ENCODE data around the gene DNAAF5. TPM values are rescaled to one million over a fixed set of nuclear protein-coding genes. Genes with fewer than 3 reads are reported as not detected.

Gene DNAAF5
- total RNA-seq, 3 donors from 2014 or later, result 14.1 to 29.8 (median 23.6) TPM

DNA sequence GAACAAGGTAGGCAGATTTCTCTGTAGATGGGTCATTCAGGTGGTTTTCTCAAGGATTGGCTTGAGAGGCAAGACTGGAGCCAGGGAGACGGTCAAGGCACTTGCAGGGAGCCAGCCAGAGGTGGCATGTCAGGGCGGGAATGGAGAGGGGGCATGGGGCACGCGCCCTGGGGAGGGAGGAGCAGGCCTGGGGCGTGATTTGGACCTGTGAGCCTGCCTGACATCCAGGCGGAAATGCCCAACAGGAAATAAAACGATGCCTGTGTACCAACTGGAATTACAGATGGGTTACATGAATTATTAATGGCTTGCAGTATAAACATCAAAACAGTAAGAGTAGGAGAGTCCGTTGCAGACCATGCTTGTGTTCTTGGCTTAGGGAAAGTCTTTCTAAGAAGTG is 97.2 kb downstream of the DNAAF5 start:
- DNase-seq (ENCODE audit: low spot score in 2 of 2), result no peak
- Histone ChIP-seq H3K36me3 (no peaks in the 10 kb centered on the region), H3K9me3 (no peaks in the 10 kb centered on the region), H3K27ac (peak overlapping the region; percentile 64 to 73), H3K4me3 (no peak overlapping the region), H3K27me3 (no peaks in the 10 kb centered on the region), H3K4me1 (peaks cover 0 to 16% of the 10 kb centered on the region in 2 donors)
- intact Hi-C loops (cut with DNase I; ENCODE audit: low total_unique reads), result no loop called here
- TF ChIP-seq POLR2AphosphoS5 (IDR thresholded peaks at IDR 0.05), result no peak
- TF ChIP-seq, protein P1, sequence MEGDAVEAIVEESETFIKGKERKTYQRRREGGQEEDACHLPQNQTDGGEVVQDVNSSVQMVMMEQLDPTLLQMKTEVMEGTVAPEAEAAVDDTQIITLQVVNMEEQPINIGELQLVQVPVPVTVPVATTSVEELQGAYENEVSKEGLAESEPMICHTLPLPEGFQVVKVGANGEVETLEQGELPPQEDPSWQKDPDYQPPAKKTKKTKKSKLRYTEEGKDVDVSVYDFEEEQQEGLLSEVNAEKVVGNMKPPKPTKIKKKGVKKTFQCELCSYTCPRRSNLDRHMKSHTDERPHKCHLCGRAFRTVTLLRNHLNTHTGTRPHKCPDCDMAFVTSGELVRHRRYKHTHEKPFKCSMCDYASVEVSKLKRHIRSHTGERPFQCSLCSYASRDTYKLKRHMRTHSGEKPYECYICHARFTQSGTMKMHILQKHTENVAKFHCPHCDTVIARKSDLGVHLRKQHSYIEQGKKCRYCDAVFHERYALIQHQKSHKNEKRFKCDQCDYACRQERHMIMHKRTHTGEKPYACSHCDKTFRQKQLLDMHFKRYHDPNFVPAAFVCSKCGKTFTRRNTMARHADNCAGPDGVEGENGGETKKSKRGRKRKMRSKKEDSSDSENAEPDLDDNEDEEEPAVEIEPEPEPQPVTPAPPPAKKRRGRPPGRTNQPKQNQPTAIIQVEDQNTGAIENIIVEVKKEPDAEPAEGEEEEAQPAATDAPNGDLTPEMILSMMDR (IDR thresholded peaks at IDR 0.05), result no peak

DNA sequence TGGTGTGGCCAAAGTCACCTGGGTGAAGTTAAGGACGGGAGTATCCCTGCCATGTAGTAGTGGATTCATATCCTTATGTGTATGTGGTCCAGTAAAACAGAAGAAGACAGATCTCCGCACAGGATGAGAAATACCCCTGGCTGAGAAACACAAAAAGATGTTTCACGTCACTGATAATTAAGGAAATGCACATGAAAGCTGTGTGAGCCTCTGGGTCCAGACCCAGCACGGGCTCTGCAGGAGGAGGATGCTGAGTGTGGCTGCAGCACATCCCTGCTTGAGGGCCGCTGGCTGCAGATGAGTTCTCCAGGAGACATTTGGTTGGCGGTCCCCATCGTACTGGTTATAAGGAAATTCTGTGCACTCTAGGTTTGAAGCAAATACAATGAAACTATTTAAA is 97.6 kb downstream of the DNAAF5 start:
- Histone ChIP-seq H3K36me3 (no peaks in the 10 kb centered on the region), H3K4me1 (peaks cover 0 to 16% of the 10 kb centered on the region in 2 donors), H3K27me3 (no peaks in the 10 kb centered on the region), H3K9me3 (no peaks in the 10 kb centered on the region), H3K27ac (peak overlapping the region; percentile 64 to 73), H3K4me3 (no peak overlapping the region)
- TF ChIP-seq, protein P1 (IDR thresholded peaks at IDR 0.05), result no peak
- TF ChIP-seq POLR2AphosphoS5 (IDR thresholded peaks at IDR 0.05) (no peak), POLR2A (IDR thresholded peaks at IDR 0.05) (no peak)
- intact Hi-C loops (cut with DNase I; ENCODE audit: low total_unique reads), result no loop called here
- DNase-seq (ENCODE audit: low spot score in 2 of 2), result no peak

DNA sequence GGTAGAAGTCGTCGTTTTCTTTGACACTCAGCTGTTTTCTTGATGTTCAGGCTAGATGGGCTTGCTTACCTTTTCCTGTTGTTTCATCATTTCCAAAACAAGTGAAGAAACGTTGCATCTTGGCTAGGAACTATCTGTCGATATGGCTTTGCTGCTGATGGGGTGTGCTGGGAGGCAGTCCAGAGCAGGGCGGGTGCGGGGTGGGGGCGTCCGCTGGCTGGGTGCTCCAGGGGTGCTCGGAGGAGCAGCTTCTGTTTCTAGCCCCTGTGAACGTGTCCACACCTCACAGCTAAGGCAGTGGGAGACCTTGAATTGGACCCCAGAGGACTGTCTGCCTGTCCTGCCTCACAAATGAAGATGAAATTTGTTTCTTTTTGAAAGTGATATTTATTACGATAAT is 98.2 kb downstream of the DNAAF5 start:
- intact Hi-C loops (cut with DNase I; ENCODE audit: low total_unique reads), result no loop called here
- Histone ChIP-seq H3K4me1 (peaks cover 0 to 16% of the 10 kb centered on the region in 2 donors), H3K27ac (peak overlapping the region; percentile 64 to 73), H3K27me3 (no peaks in the 10 kb centered on the region), H3K4me3 (peak overlapping the region in 1 of 3 donors; percentile 26), H3K36me3 (no peaks in the 10 kb centered on the region), H3K9me3 (no peaks in the 10 kb centered on the region)
- DNase-seq (ENCODE audit: low spot score in 2 of 2), result no peak
- no peak for TF ChIP-seq POLR2AphosphoS5 (IDR thresholded peaks at IDR 0.05)
- TF ChIP-seq POLR2A (IDR thresholded peaks at IDR 0.05), result no peak
- TF ChIP-seq, protein P1 (IDR thresholded peaks at IDR 0.05), result no peak

DNA sequence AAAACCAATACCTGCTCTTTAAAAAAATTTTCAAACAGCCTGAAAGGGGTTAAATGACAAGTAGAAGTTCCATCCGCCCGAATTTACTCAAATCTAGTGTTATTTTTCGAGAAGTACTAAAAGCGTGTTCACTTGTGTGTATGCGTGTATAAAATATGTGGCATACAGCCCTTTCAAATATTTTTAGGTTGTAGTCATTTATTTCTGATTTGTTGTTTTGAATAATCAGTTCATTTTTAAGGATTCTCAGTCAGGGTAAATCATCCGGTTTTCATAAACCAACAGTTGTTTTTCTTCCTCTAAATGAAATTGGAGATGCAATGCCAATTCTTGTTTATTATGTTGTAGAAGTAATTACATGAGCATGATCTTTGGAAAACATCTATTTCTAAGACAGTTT is 98.9 kb downstream of the DNAAF5 start:
- H3K4me3 ChIP-seq, result peak overlapping the region in 1 of 3 donors; percentile 26

DNA sequence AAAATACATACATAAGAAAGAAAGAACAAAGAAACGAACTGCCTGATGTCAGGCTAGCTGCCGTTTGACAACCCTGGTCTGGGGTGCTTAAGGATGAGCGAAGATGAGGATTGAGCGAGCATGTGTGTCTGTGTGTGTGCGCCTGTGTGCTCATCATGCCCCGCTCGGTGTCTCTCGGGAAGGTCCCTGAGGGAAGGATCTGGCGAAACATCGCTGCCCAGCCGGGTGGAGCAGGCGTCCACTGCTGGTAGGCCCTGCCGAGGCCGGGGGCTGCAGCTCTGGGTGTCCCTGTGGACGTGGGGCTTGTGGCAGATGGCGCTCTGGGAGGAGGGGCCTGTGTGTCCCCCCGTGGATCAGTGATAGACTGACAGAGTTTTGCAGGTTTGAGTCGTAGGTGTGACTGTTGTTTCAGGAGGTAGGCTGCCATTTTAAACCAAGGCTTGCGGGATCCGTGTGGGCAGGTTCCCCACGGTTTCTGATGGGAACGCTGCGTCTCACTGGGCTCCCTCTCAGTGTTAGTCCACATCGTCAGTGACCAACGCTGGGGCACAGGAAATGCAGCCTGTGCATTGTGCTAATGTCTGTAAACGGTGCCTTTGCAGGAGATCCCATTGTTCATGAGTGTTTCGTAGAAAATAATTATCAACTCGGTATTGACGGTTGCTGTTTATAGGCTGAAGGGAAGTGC is 99.9 kb downstream of the DNAAF5 start:
- peaks cover 6 to 24% of the 10 kb centered on the region in 2 donors for H3K4me1 ChIP-seq
- no peak for DNase-seq (ENCODE audit: low spot score in 2 of 2)

More for the DNA sequence above, 98.9 kb downstream of the DNAAF5 start:
- H3K27ac ChIP-seq, result peak overlapping the region; percentile 64 to 73
- H3K4me1 ChIP-seq, result peaks cover 0 to 19% of the 10 kb centered on the region in 2 donors
- no peak for TF ChIP-seq POLR2AphosphoS5 (IDR thresholded peaks at IDR 0.05)
- TF ChIP-seq, protein P1 (IDR thresholded peaks at IDR 0.05), result no peak
- TF ChIP-seq POLR2A (IDR thresholded peaks at IDR 0.05), result no peak
- no peaks in the 10 kb centered on the region for H3K36me3 ChIP-seq
- intact Hi-C loops (cut with DNase I; ENCODE audit: low total_unique reads), result no loop called here
- no peaks in the 10 kb centered on the region for H3K9me3 ChIP-seq
- no peaks in the 10 kb centered on the region for H3K27me3 ChIP-seq
- DNase-seq (ENCODE audit: low spot score in 2 of 2), result no peak

More for the DNA sequence above, 99.9 kb downstream of the DNAAF5 start:
- H3K36me3 ChIP-seq, result no peaks in the 10 kb centered on the region
- H3K27ac ChIP-seq, result peak overlapping the region; percentile 61 to 86
- peak overlapping the region in 1 of 3 donors; percentile 26 for H3K4me3 ChIP-seq
- TF ChIP-seq POLR2AphosphoS5 (IDR thresholded peaks at IDR 0.05) (no peak), POLR2A (IDR thresholded peaks at IDR 0.05) (no peak)
- TF ChIP-seq, protein P1 (IDR thresholded peaks at IDR 0.05), result no peak
- no peaks in the 10 kb centered on the region for H3K9me3 ChIP-seq
- H3K27me3 ChIP-seq, result no peaks in the 10 kb centered on the region
- intact Hi-C loops (cut with DNase I; ENCODE audit: low total_unique reads), result no loop called here
